HS-5 (cell line): ENCODE results near the gene SIN3B.
A peak's percentile ranks its signal among the peaks of the same experiment; 100 is the strongest.

Experiments
- DNase-seq: peaks from one replicate; pipeline ENCODE4 v3.0.0-alpha.2; 2012; ENCODE audit warnings: low read depth

SIN3B gene

GRCh38 chr19:16911046-16911445 is 81.8 kb downstream of the SIN3B start:
- no peak for DNase-seq

DNA sequence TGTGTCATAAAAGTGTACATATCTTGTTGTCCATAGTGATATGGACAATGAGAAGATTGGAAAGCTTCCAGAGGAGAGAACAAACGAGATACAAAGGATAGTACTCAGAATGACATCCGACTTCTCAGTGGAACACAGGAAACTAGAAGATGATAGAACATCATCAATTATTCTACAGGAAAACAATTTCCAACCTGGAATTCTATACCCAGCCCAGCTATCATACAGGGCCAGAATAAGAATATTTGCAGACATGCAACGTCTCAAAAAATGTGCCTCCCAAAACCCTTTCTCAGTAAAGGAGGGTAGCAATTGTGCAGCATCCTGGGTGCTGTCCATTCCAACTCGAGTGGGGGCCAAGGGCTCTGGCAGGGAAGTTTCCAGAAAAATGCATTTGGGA is 83.6 kb downstream of the SIN3B start:
- no peak for DNase-seq

DNA sequence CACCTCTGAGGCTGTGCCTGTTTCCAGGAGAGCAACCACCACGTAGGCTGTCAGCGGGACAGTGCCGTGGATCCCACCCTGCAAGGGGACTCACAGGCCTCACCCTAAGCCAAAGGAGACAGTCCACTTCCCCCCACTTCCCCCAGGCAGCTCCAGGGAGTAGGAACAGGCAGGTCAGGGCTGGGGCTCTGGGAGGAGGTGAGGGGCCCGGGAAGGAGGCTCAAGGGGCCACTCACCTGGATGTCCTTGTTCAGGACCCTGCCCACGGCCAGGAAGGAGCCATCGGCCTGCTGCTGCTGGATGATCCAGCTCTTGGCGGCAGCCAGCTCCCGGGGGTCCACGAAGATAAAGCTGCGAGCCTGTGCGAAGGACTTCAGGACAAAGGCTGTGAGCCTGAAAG is 85.2 kb downstream of the SIN3B start:
- DNase-seq, result no peak

- no peak for DNase-seq
These were observed 85.9 kb downstream of the SIN3B start for GRCh38 chr19:16915135-16915534.

- DNase-seq, result no peak
These were observed 86.5 kb downstream of the SIN3B start for GRCh38 chr19:16915734-16916133.

DNA sequence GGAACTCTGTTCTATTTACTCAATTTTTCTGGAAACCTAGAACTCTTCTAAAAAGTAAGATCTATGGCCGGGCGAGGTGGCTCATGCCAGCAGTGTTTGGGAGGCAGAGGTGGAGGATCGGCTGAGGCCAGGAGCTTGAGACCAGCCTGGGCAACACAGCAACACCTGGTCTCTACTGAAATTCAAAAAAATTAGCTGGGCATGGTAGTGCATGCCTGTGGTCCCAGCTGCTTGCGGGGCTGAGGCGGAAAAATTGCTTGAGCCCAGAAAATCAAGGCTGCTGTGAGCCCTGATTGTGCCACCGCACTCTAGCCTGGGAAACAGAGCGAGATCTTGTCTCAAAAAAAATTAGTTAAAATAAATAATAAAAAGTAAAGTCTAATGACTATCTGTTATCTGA is 88.2 kb downstream of the SIN3B start:
- DNase-seq, result no peak

- DNase-seq, result no peak
These were observed 90.3 kb downstream of the SIN3B start for GRCh38 chr19:16919496-16919895.

- peak; percentile 64 for DNase-seq
These were observed 91.8 kb downstream of the SIN3B start for GRCh38 chr19:16920816-16921529.

- no peak for DNase-seq
These were observed 92.8 kb downstream of the SIN3B start for GRCh38 chr19:16921766-16922591.

GRCh38 chr19:16922592-16922934 is 93.4 kb downstream of the SIN3B start:
- DNase-seq, result no peak

GRCh38 chr19:16922949-16923348 is 93.8 kb downstream of the SIN3B start:
- no peak for DNase-seq

GRCh38 chr19:16927883-16928282 is 98.7 kb downstream of the SIN3B start:
- no peak for DNase-seq

DNA sequence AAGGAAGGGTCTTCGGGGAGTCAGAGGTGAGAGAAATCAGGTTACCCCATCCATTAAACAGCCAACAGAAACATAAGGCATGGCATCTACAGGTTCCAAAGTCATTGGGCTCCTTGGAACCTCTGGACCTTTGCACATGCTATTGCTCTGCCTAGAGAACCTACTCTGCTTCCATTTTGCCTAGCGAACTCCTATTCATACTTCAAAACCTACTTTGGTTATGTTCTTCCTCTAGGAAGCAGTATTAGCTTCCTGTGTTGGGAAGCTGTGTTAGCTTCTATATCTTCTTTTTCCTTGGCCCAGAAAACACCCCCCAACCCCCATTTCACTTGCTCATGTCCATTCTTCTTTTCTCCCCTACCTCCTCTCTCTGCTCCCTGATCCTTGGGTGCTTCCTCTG is 99.2 kb downstream of the SIN3B start:
- no peak for DNase-seq

DNA sequence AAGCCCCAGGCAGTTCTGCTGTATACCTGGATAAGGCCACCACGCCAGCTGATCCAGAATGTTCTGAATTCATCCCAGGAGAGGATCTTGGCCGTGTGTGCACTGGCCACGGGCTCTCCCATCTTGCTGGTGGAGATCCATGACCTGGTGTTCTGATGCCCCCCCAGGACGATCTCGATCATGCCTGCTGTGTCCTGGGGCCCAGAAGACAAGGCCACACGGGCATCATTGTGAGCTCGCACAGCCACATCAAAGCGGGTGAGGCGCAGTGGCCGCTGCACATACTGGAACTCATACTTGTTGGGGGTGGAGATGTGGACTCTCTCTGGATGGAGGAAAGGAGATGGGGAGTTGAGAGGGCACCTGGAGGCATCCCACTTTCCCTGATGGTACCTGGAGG is 99.7 kb downstream of the SIN3B start:
- DNase-seq, result no peak
